MG63 (cell line): ENCODE results near the gene GRIK4. TPM values are rescaled to one million over a fixed set of nuclear protein-coding genes. Genes with fewer than 3 reads are reported as not detected.

Experiments used
- DNase-seq: peaks from one replicate; pipeline ENCODE4 v3.0.0-alpha.2; 2020
- H3K27me3 ChIP-seq: fragments of 250-450 bp; sonication (Bioruptor Pico); 2 replicates; pipeline ENCODE4 v1.5.1; 2020; ENCODE audit warnings: mild to moderate bottlenecking, moderate library complexity
- H3K36me3 ChIP-seq: fragments of 250-450 bp; sonication (Bioruptor Pico); 2 replicates; pipeline ENCODE4 v1.5.1; 2020; ENCODE audit warnings: mild to moderate bottlenecking, moderate library complexity
- H3K4me3 ChIP-seq: fragments of 250-450 bp; sonication (Bioruptor Pico); 2 replicates; pipeline ENCODE4 v1.5.1; 2020; ENCODE audit warnings: mild to moderate bottlenecking, moderate library complexity
- H3K9me3 ChIP-seq: fragments of 250-450 bp; sonication (Bioruptor Pico); 2 replicates; pipeline ENCODE4 v1.5.1; 2020; ENCODE audit warnings: mild to moderate bottlenecking, moderate library complexity
- total RNA-seq: library from RNA; depleted of rRNA; stranded (reverse); fragments of >200 nt; shearing (Covaris generic); gene quantifications from 2 replicates; pipeline ENCODE4 v1.2.3, GENCODE V29; 2014; ENCODE audit warnings: low replicate concordance

Gene GRIK4
- total RNA-seq, 1 experiment from 2014 or later: not detected

GRCh38 chr11:120536091-120536796, 24.7 kb downstream of the GRIK4 start:
- Histone ChIP-seq H3K9me3 (no peaks in the 10 kb centered on the region), H3K36me3 (no peaks in the 10 kb centered on the region), H3K27me3 (no peaks in the 10 kb centered on the region), H3K4me3 (no peak overlapping the region)
- no peak for DNase-seq

GRCh38 chr11:120536797-120537169, 25.2 kb downstream of the GRIK4 start:
- Histone ChIP-seq H3K9me3 (no peaks in the 10 kb centered on the region), H3K4me3 (no peak overlapping the region), H3K36me3 (no peaks in the 10 kb centered on the region), H3K27me3 (no peaks in the 10 kb centered on the region)
- no peak for DNase-seq

- Histone ChIP-seq H3K9me3 (no peaks in the 10 kb centered on the region), H3K27me3 (no peaks in the 10 kb centered on the region), H3K36me3 (no peaks in the 10 kb centered on the region), H3K4me3 (no peak overlapping the region)
- no peak for DNase-seq
Observed at GRCh38 chr11:120537996-120538395, 26.4 kb downstream of the GRIK4 start.

GRCh38 chr11:120538707-120539106, 27.2 kb downstream of the GRIK4 start:
- no peak overlapping the region for H3K4me3 ChIP-seq
- no peaks in the 10 kb centered on the region for H3K9me3 ChIP-seq
- DNase-seq: no peak
- H3K36me3 ChIP-seq: no peaks in the 10 kb centered on the region
- H3K27me3 ChIP-seq: no peaks in the 10 kb centered on the region

GRCh38 chr11:120539667-120540369, 28.3 kb downstream of the GRIK4 start:
- H3K9me3 ChIP-seq: no peaks in the 10 kb centered on the region
- no peaks in the 10 kb centered on the region for H3K27me3 ChIP-seq
- DNase-seq: peak; percentile 70
- no peaks in the 10 kb centered on the region for H3K36me3 ChIP-seq
- H3K4me3 ChIP-seq: no peak overlapping the region

GRCh38 chr11:120540744-120541465, 29.4 kb downstream of the GRIK4 start:
- Histone ChIP-seq H3K36me3 (no peaks in the 10 kb centered on the region), H3K9me3 (no peaks in the 10 kb centered on the region), H3K27me3 (no peaks in the 10 kb centered on the region), H3K4me3 (no peak overlapping the region)
- no peak for DNase-seq

- Histone ChIP-seq H3K27me3 (no peaks in the 10 kb centered on the region), H3K4me3 (no peak overlapping the region), H3K36me3 (no peaks in the 10 kb centered on the region), H3K9me3 (no peaks in the 10 kb centered on the region)
- no peak for DNase-seq
Observed at GRCh38 chr11:120543521-120544215, 32.1 kb downstream of the GRIK4 start.

GRCh38 chr11:120545813-120546212, 34.3 kb downstream of the GRIK4 start:
- Histone ChIP-seq H3K4me3 (no peak overlapping the region), H3K36me3 (no peaks in the 10 kb centered on the region), H3K27me3 (no peaks in the 10 kb centered on the region), H3K9me3 (no peaks in the 10 kb centered on the region)
- DNase-seq: no peak

GRCh38 chr11:120546312-120547205, 35.0 kb downstream of the GRIK4 start:
- peak; percentile 93 for DNase-seq
- H3K9me3 ChIP-seq: no peaks in the 10 kb centered on the region
- no peaks in the 10 kb centered on the region for H3K36me3 ChIP-seq
- no peaks in the 10 kb centered on the region for H3K27me3 ChIP-seq
- no peak overlapping the region for H3K4me3 ChIP-seq

GRCh38 chr11:120547316-120547715, 35.8 kb downstream of the GRIK4 start:
- Histone ChIP-seq H3K9me3 (no peaks in the 10 kb centered on the region), H3K4me3 (no peak overlapping the region)
- DNase-seq: peak; percentile 22

GRCh38 chr11:120547811-120548681, 36.5 kb downstream of the GRIK4 start:
- peak; percentile 96 for DNase-seq
- Histone ChIP-seq H3K36me3 (no peaks in the 10 kb centered on the region), H3K4me3 (no peak overlapping the region), H3K9me3 (no peaks in the 10 kb centered on the region), H3K27me3 (no peaks in the 10 kb centered on the region)

More at GRCh38 chr11:120547316-120547715, 35.8 kb downstream of the GRIK4 start:
- no peaks in the 10 kb centered on the region for H3K36me3 ChIP-seq
- no peaks in the 10 kb centered on the region for H3K27me3 ChIP-seq

- no peaks in the 10 kb centered on the region for H3K36me3 ChIP-seq
- H3K4me3 ChIP-seq: no peak overlapping the region
- H3K27me3 ChIP-seq: no peaks in the 10 kb centered on the region
- H3K9me3 ChIP-seq: no peaks in the 10 kb centered on the region
- no peak for DNase-seq
Observed at GRCh38 chr11:120548682-120549209, 37.2 kb downstream of the GRIK4 start.

- no peaks in the 10 kb centered on the region for H3K9me3 ChIP-seq
- no peak overlapping the region for H3K4me3 ChIP-seq
- no peaks in the 10 kb centered on the region for H3K27me3 ChIP-seq
- H3K36me3 ChIP-seq: no peaks in the 10 kb centered on the region
- no peak for DNase-seq
Observed at GRCh38 chr11:120549346-120549745, 37.8 kb downstream of the GRIK4 start.

- Histone ChIP-seq H3K4me3 (no peak overlapping the region), H3K9me3 (no peaks in the 10 kb centered on the region), H3K27me3 (no peaks in the 10 kb centered on the region), H3K36me3 (no peaks in the 10 kb centered on the region)
- no peak for DNase-seq
Observed at GRCh38 chr11:120550007-120550406, 38.5 kb downstream of the GRIK4 start.

- no peak for DNase-seq
- Histone ChIP-seq H3K4me3 (no peak overlapping the region), H3K9me3 (no peaks in the 10 kb centered on the region), H3K36me3 (no peaks in the 10 kb centered on the region), H3K27me3 (no peaks in the 10 kb centered on the region)
Observed at GRCh38 chr11:120551191-120551590, 39.6 kb downstream of the GRIK4 start.
